Upper lobe of right lung (tissue), 1 donor: ENCODE data around the gene SLMAP. TPM values are rescaled to one million over a fixed set of nuclear protein-coding genes. Genes with fewer than 3 reads are reported as not detected.

Experiments used
- ATAC-seq: fragments of 200-7000 bp; cut with Tn5 transposase; one replicate; pipeline ENCODE4 v1.9.1; 2020; ENCODE audit warnings: mild to moderate bottlenecking, moderate library complexity
- DNase-seq: peaks from one replicate; pipeline ENCODE4 v3.0.0-alpha.2; 2020
- H3K27ac ChIP-seq: fragments of 200-600 bp; one replicate; pipeline ENCODE4 v1.8.0; 2022
- H3K27me3 ChIP-seq: fragments of 200-600 bp; one replicate; pipeline ENCODE4 v1.8.0; 2022; ENCODE audit warnings: mild to moderate bottlenecking
- H3K36me3 ChIP-seq: fragments of 200-600 bp; one replicate; pipeline ENCODE4 v1.8.0; 2022
- H3K4me1 ChIP-seq: fragments of 200-600 bp; one replicate; pipeline ENCODE4 v1.8.0; 2022
- H3K4me3 ChIP-seq: fragments of 200-600 bp; one replicate; pipeline ENCODE4 v1.8.0; 2022; ENCODE audit warnings: mild to moderate bottlenecking
- H3K9me3 ChIP-seq: fragments of 200-600 bp; one replicate; pipeline ENCODE4 v1.8.0; 2022
- intact Hi-C: fragments of 100-400 bp; cut with DNase I; formaldehyde crosslinking; loops from one replicate; pipeline ENCODE4 v1.11.0; 2022
- total RNA-seq: library from RNA; stranded (reverse); fragmentation: NEBNext Ultra II Directional; extraction: Animal tissue kit (Norgen Biotek cat#: 25700); gene quantifications from one replicate; pipeline ENCODE4 v1.2.1, GENCODE V29; 2021
- TF ChIP-seq, protein P1 (sequence below): fragments of 200-600 bp; IDR thresholded peaks from one replicate; pipeline ENCODE4 v1.8.0; 2022; ENCODE audit warnings: antibody characterized with exemption
- donor health status: DM: no; HTN: yes; CAD: no; lungs with severe emphysema.

SLMAP gene
- total RNA-seq, 1 donor from 2014 or later: 65.2 TPM

DNA sequence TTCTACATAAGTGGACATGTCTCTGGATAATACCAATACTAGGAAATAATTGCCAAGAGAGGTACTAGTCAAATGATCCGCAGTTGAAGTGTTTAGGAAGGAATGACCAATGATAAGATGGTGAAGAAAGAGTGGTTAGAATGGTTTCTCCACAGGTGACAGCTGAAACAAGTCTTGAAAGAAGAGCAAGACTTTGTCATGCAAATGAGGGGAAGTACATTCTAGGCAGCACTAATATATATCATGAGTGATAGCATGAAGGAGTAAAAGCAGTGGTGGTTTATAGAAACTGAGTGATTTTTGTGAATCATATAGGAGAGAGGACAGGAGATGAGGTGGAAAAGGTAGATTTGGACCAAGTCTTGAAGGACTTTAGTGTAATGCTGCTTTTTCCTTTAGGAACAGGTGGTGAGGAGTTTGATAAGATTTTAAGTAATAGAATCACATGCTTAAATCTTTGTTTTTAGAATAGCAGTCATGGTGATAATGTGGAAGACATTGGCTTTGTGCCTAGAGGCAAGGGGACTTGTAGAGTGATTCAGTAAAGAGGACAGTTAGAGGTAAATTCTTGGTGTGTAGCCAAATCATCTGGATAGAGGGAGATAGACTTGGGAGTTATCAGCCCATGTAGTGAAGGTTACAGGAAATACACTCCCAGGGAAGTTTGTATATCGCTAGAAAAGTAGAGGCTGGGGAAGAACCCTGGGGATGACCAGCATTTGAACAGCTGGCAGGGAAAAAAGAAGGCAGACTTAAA lies 31.9 kb downstream of the SLMAP start:
- no peaks in the 10 kb centered on the region for H3K4me1 ChIP-seq
- no peak overlapping the region for H3K4me3 ChIP-seq
- TF ChIP-seq, protein P1, sequence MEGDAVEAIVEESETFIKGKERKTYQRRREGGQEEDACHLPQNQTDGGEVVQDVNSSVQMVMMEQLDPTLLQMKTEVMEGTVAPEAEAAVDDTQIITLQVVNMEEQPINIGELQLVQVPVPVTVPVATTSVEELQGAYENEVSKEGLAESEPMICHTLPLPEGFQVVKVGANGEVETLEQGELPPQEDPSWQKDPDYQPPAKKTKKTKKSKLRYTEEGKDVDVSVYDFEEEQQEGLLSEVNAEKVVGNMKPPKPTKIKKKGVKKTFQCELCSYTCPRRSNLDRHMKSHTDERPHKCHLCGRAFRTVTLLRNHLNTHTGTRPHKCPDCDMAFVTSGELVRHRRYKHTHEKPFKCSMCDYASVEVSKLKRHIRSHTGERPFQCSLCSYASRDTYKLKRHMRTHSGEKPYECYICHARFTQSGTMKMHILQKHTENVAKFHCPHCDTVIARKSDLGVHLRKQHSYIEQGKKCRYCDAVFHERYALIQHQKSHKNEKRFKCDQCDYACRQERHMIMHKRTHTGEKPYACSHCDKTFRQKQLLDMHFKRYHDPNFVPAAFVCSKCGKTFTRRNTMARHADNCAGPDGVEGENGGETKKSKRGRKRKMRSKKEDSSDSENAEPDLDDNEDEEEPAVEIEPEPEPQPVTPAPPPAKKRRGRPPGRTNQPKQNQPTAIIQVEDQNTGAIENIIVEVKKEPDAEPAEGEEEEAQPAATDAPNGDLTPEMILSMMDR: no peak
- no peak for ATAC-seq
- H3K27me3 ChIP-seq: no peaks in the 10 kb centered on the region
- DNase-seq: no peak
- no peaks in the 10 kb centered on the region for H3K36me3 ChIP-seq
- no peak overlapping the region for H3K27ac ChIP-seq
- intact Hi-C loops: no loop called here
- H3K9me3 ChIP-seq: no peaks in the 10 kb centered on the region

DNA sequence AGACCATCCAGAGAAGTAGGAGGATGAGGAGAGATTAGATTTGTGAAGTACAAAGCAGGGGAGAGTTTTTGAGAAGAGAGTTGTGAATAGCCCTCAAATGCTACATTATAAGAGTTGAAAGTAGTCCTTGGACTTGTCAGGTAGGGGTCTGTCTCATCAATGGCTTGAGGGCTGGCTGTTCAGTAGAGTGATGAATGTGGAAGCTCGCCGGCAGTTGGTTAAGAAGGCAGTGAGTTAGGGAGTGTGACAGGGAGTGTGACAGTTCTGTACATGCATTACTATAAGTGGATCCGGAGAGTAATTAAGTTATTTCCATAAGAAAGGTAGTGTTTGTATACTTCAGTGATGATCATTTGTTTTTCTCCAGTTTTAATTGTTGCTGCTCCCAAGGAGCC lies 32.5 kb downstream of the SLMAP start:
- DNase-seq (no peak), ATAC-seq (no peak)
- TF ChIP-seq, protein P1: no peak
- Histone ChIP-seq H3K27me3 (no peaks in the 10 kb centered on the region), H3K4me3 (no peak overlapping the region), H3K4me1 (no peaks in the 10 kb centered on the region), H3K9me3 (no peaks in the 10 kb centered on the region), H3K27ac (no peak overlapping the region), H3K36me3 (no peaks in the 10 kb centered on the region)
- intact Hi-C loops: no loop called here

DNA sequence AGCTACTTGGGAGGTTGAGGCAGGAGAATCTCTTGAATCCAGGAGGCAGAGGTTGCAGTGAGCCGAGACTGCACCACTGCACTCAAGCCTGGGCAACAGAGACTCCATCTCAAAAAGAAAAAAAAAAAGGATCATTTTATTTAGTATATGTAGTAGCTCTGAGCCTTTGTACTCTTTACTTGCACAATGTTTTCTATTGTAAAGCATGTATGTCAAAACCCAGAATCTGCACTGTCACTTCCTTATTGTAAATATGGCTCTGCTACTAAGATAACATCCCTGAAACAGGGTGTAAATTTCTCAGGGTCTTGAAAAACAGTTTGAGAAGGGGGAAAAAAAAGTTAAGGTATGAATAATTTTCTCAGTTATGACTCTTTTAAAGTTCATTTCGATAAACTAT lies 35.1 kb downstream of the SLMAP start:
- Histone ChIP-seq H3K9me3 (no peaks in the 10 kb centered on the region), H3K27me3 (no peaks in the 10 kb centered on the region), H3K4me3 (no peak overlapping the region), H3K4me1 (peaks cover 2% of the 10 kb centered on the region), H3K36me3 (no peaks in the 10 kb centered on the region), H3K27ac (no peak overlapping the region)
- TF ChIP-seq, protein P1: no peak
- DNase-seq (no peak), ATAC-seq (peak; percentile 56)
- intact Hi-C loops: no loop called here

DNA sequence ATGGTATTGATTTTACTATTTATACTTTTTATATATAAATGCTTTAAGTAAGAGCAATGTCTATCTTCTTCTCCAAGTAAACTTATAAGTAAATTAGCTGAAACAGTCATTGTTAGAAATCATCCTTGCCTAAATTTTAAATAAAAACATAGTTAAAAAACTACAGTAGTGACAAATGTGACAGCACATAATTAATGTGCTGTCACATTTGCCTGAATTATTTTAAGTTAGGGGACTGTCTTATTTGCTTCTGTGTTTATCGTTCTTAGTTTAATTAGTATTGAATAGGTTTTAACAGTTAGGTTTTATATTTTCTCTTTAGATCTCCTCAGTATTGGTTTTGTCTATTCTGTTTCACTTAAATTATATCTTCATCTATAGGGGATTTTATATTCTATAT lies 36.1 kb downstream of the SLMAP start:
- Histone ChIP-seq H3K36me3 (no peaks in the 10 kb centered on the region), H3K27me3 (no peaks in the 10 kb centered on the region), H3K9me3 (no peaks in the 10 kb centered on the region), H3K4me3 (no peak overlapping the region), H3K4me1 (peaks cover 6% of the 10 kb centered on the region), H3K27ac (no peak overlapping the region)
- intact Hi-C loops: no loop called here
- no peak for ATAC-seq
- TF ChIP-seq, protein P1: no peak
- no peak for DNase-seq

DNA sequence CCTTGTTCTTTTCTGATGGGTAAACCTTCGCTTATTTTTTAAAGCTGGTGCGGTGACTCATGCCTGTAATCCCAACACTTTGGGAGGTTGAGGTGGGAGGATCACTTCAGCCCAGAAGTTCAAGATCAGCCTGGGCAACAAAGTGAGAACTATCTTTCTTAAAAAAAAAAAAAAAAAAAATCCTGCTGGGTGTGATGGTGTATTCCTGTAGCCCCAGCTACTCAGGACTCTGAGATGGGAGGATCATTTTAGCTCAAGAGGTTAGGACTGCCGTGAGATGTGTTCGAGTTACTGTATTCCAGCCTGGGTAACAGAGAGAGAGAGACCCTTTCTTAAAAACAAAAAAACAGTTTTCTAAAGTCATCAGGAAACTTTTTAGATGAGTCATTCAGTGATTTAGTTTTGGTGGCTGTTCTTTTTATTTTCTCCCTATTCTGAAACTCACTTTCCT lies 37.7 kb downstream of the SLMAP start:
- H3K4me1 ChIP-seq: peaks cover 6% of the 10 kb centered on the region
- DNase-seq (no peak), ATAC-seq (no peak)
- no peaks in the 10 kb centered on the region for H3K9me3 ChIP-seq
- intact Hi-C loops: no loop called here
- TF ChIP-seq, protein P1: no peak
- H3K4me3 ChIP-seq: no peak overlapping the region
- H3K27me3 ChIP-seq: no peaks in the 10 kb centered on the region
- no peaks in the 10 kb centered on the region for H3K36me3 ChIP-seq
- H3K27ac ChIP-seq: no peak overlapping the region
